ENCODE data around the gene IGLL1.
"Not testable (repeated sequence)": the region's sequence is repeated elsewhere in the genome, so short reads cannot be mapped to it uniquely, and the experiment has no call there.

Gene IGLL1

GRCh38 chr22:23539135-23539838 is 40.8 kb downstream of the IGLL1 start:
- DNase-seq: peak; percentile 20 to 58 (median 42)

GRCh38 chr22:23538696-23539030 is 41.4 kb downstream of the IGLL1 start:
- DNase-seq: not testable (repeated sequence)

- not testable (repeated sequence) for DNase-seq
Measured at GRCh38 chr22:23537830-23538695, 42.0 kb downstream of the IGLL1 start.

GRCh38 chr22:23537416-23537815 is 42.7 kb downstream of the IGLL1 start:
- no peak for DNase-seq

- DNase-seq: no peak
Measured at GRCh38 chr22:23536821-23537345, 43.2 kb downstream of the IGLL1 start.

GRCh38 chr22:23535790-23536661 is 44.1 kb downstream of the IGLL1 start:
- DNase-seq: not testable (repeated sequence)

DNA sequence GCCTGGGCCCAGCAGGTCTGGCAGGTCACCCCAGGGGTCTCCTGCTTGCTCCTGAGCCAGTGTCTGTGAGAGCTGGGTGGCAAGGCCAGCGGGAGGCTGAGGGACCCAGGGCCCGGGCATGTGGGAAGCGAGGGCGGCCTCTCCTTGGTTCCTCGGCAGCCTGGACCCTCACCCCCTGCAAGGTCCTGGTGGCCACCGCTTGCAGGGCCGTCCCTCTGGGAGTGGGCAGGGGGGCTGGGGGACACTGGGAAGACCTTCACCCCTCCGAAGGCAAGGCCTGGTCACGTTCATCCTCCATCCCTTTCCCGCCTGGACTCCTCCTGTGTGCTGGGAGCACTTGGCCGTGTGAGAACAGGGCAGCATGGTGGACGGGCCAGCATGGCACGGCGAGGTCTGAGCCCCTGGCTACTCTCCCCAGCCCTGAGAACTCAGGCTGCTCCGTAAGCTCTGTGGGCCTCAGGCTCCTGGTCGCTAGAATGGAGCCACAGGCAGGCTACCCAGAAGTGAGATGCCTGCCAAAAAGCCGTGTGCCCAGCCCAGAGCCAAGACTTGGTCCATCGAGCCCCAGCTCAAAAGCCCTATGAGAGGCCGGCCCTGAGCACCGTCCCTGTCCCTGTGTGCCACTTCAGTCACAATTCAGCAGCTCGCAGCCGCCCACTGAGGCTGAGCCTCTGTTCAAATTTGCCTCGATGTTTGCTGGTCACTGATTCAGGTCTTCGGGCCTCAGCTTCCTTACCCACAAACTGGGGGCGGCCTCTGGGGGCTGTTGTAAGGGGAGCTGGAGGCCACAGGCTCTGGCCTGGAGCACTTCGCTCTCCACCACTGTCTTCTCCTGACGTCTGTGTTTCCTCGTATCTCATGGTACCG is 45.0 kb downstream of the IGLL1 start:
- no peak for DNase-seq

DNA sequence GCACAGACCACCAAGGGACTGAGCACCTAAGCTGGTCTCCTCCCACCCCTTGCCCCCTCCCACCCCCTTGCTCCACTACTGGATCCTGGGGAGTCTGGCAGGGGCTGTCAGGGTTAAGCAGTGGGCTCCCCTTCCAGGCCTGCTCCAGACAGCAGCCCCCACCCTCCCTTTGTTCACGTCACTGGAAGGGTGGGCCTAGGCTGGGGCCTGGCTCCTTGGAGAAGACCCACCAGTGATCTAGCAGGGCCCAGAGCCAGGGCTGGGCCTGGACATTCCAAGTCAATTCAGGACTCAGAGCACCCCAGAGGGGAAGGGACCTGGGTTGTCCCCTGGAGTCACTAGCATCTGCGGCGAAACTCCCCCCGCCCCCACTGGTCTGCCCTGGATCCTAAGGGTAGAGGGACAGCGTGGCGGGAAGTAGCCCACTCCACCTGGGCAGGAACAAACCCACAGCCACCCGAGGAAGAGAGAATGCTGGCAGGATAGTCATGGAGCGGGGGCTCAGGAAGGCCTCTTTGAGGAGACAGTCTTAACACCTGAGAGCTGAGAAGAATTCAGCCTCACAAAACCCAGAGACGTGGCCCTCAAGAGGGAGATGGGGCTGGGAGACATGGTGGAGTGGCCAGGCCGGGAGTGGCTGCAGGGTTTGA is 45.8 kb downstream of the IGLL1 start:
- DNase-seq: no peak

- DNase-seq: no peak
Measured at GRCh38 chr22:23533771-23534191, 46.3 kb downstream of the IGLL1 start.

DNA sequence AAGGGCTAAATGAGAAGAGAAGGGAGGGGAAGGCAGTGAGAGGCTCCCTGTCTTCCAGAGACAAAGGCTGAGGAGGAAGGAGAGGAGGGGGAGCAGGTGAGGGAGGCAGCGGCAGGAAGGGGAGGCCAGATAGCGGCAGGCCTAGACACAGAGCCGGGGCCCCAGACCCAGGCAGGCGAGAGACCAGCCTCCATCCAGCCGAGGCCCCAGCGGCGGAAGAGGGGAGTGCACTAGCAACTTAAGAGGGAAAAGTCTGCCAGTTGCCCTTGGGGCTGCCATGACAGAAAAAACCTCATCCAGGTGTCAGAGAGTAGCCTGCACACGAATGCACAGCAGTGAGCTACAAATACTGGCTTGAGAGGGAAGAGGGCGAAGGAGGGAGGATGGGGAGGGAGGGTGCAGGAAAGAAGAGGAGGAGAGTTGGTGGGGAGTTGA is 46.7 kb downstream of the IGLL1 start:
- DNase-seq: peak in 1 of 4 experiments; percentile 4

- no peak for DNase-seq
Measured at GRCh38 chr22:23532731-23533130, 47.4 kb downstream of the IGLL1 start.

- DNase-seq: no peak
Measured at GRCh38 chr22:23531966-23532705, 48.0 kb downstream of the IGLL1 start.

GRCh38 chr22:23531283-23531956 is 48.7 kb downstream of the IGLL1 start:
- DNase-seq: no peak

DNA sequence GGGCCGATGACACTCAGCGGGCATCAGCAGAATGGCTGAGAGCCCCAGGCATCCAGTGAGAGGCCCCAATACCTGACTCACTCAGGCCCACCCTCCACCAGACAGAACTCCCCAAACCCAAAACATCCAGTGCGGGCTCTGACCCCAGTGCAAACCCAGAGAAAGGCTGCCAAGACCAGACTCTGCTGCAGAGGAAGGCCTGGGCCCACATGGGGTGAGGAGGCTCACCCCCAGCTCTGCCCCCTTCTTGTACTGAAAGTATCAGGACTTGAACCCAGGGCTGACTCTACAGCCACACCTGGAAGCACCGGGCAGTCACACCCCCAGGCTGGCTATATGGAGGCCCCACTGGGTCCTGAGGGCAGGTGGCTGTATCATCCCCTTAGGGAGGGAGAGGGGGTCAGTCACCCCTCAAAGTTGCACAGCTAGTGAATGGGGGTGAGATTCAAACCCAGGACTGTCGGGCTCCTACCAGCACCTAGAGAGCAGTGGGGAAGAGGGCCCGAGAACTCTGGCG is 49.3 kb downstream of the IGLL1 start:
- DNase-seq: no peak

DNA sequence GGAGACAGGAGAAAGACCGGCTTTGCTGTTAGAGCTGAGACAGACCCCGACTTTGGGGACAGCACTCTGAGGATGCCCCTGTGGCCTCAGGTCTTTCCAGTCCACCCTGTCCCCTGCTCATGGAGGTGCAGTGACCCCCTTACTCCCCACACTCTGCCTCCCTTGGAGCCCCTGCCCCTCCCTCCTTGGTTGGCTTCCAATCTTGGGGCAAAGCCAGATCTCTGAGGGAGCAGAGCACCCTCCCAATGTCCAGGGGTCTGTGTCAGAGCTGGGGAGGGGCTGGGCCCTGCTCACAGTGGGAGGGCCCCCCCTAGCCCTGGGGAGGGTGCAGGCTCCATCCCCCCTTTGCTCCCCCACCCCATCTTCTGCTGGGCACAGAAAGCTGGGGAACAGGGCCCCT is 50.0 kb downstream of the IGLL1 start:
- DNase-seq: no peak

DNA sequence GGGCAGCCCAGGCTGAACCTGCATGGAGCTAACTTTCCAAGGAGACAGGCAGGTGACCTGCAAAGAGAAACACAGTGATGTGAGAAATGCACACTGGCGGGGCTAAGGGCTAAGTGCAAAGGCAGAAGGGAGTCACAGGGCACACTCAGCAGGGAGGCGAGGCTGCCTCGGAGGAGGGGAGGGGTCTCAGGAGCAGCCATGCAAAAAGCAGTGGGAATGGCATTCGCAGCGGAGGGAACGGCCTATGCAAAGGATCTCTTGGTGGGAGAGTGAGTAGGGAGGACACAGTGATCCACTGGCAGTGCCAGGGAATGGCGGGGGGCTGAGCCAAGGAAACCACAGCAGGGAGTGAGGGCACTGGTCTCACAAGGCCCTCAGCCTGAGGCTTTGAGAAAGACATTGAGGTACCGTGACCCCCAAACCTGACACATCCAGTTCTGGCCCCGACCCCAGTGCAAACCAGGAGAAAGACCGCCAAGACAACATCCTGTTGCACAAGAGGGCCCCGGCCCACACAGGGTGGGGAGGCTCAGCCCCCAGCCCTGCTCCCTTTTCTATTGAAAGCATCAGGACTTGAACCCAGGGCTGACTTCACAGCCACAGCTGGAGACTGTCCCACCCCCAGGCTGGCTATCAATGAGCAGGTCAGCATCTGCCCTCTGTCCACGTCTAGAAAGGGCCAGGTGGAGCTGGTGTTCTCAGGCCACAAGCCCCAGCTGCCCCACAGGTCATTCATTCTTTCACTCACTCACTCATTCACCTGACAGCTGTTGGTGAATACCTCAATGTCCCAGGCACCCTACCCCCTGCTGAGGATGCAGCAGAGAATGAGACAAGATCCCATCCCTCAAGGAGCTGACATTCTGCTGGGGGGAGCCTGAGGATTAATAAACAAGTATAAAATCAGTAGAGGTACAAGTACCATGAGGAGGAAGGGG is 50.7 kb downstream of the IGLL1 start:
- no peak for DNase-seq

GRCh38 chr22:23527971-23528740 is 51.9 kb downstream of the IGLL1 start:
- no peak for DNase-seq
